Measurements from ENCODE around the gene TFF2.

Gene TFF2

GRCh38 chr21:42343963-42344510 lies 6.8 kb downstream of the TFF2 start:
- H3K27ac ChIP-seq = no peak overlapping the region
- TF ChIP-seq CTCF (conservative IDR thresholded peaks at IDR 0.05) = no peak

- peak overlapping the region; percentile 21; the same call in 1 of the 2 replicates for H3K27ac ChIP-seq
- no peak for TF ChIP-seq CTCF (conservative IDR thresholded peaks at IDR 0.05)
Observed at GRCh38 chr21:42343556-42343955, 7.2 kb downstream of the TFF2 start.

- no peak for TF ChIP-seq CTCF (conservative IDR thresholded peaks at IDR 0.05)
- H3K27ac ChIP-seq = peak overlapping the region; percentile 21; the same call in 1 of the 2 replicates
Observed at GRCh38 chr21:42343101-42343500, 7.7 kb downstream of the TFF2 start.

- TF ChIP-seq CTCF (conservative IDR thresholded peaks at IDR 0.05) = no peak
- peak overlapping the region; percentile 41 for H3K27ac ChIP-seq
Observed at GRCh38 chr21:42341776-42342542, 8.8 kb downstream of the TFF2 start.

- peak overlapping the region; percentile 94; the same call in 1 of the 2 replicates for H3K27ac ChIP-seq
- no peak for TF ChIP-seq CTCF (conservative IDR thresholded peaks at IDR 0.05)
Observed at GRCh38 chr21:42340187-42341050, 10.4 kb downstream of the TFF2 start.

GRCh38 chr21:42338729-42339715 lies 11.8 kb downstream of the TFF2 start:
- no peak for TF ChIP-seq CTCF (conservative IDR thresholded peaks at IDR 0.05)
- H3K27ac ChIP-seq = peak overlapping the region; percentile 94

Measured in VCaP (cell line).